Osteoblast (primary cell): ENCODE data around the gene SOX21. TPM values are rescaled to one million over a fixed set of nuclear protein-coding genes. Genes with fewer than 3 reads are reported as not detected.

Experiments
- DNase-seq: peaks from one replicate; pipeline ENCODE4 v3.0.0; 2011; ENCODE audit warnings: low spot score, mixed read lengths; ENCODE audit not compliant: insufficient read length; ENCODE audit errors: missing footprints
- H2AFZ ChIP-seq: 2 replicates; pipeline ENCODE4 v1.6.0; 2011; ENCODE audit warnings: mild to moderate bottlenecking, low read length
- H3K27ac ChIP-seq: 2 replicates; pipeline ENCODE4 v1.5.1; 2011; ENCODE audit warnings: mild to moderate bottlenecking, low read depth, low read length, moderate library complexity
- H3K27me3 ChIP-seq: 2 replicates; pipeline ENCODE4 v1.6.0; 2012; ENCODE audit warnings: mild to moderate bottlenecking, control low read depth, inconsistent platforms, low read length, moderate library complexity; ENCODE audit not compliant: insufficient read depth
- H3K36me3 ChIP-seq: 2 replicates; pipeline ENCODE4 v1.5.1; 2011; ENCODE audit warnings: mild to moderate bottlenecking, low read length, control low read depth, moderate library complexity; ENCODE audit not compliant: insufficient read depth
- H3K4me1 ChIP-seq: 2 replicates; pipeline ENCODE4 v1.5.1; 2011; ENCODE audit warnings: mild to moderate bottlenecking, low read length, control low read depth, moderate library complexity; ENCODE audit not compliant: insufficient read depth
- H3K4me2 ChIP-seq: 2 replicates; pipeline ENCODE4 v1.6.0; 2011; ENCODE audit warnings: mild to moderate bottlenecking, low read length; ENCODE audit not compliant: insufficient read depth
- H3K4me3 ChIP-seq: fragments of 200-600 bp; sonication (generic); 3 replicates; pipeline ENCODE4 v1.5.1; 2012; ENCODE audit warnings: mild to moderate bottlenecking, low read length, inconsistent platforms; ENCODE audit not compliant: insufficient read depth
- H3K79me2 ChIP-seq: 2 replicates; pipeline ENCODE4 v1.6.0; 2012; ENCODE audit warnings: mild to moderate bottlenecking, low read length, control low read depth, inconsistent platforms; ENCODE audit not compliant: insufficient read depth
- H3K9me3 ChIP-seq: 2 replicates; pipeline ENCODE4 v1.5.1; 2011; ENCODE audit warnings: low read depth, low read length, control low read depth
- H4K20me1 ChIP-seq: 2 replicates; pipeline ENCODE4 v1.6.0; 2012; ENCODE audit warnings: mild to moderate bottlenecking, low read length, control low read depth; ENCODE audit not compliant: insufficient read depth
- total RNA-seq: library from RNA; depleted of rRNA; stranded (reverse); fragments of >200 nt; gene quantifications from 2 replicates; pipeline ENCODE4 v1.2.3, GENCODE V29; 2012
- TF ChIP-seq, protein P1 (sequence below): IDR thresholded peaks from 2 replicates; pipeline ENCODE4 v1.5.1; 2011; ENCODE audit warnings: mild to moderate bottlenecking, low read depth, low read length, moderate library complexity; ENCODE audit errors: extremely low read depth

SOX21 gene
- total RNA-seq, 1 donor, result not detected

DNA sequence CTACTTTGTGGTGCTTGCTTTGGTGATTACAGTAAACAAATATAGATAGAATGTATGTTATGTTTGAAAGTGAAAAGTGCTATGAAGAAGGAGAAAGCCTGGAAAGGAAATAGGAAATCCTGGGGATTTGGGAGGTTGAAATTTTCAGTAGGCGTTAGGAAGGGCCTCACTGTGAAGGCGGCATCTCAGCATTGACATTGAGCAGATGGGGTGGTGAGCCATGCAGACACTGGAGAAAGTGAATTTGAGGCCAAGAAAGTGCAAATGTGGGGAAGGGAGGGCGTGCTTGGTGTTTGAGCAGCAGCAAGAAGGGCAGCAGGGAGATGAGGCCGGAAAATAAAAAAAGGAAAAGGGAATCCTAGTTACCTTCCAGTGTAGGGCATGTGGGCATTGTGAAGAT is 20.3 kb downstream of the SOX21 start:
- TF ChIP-seq, protein P1, sequence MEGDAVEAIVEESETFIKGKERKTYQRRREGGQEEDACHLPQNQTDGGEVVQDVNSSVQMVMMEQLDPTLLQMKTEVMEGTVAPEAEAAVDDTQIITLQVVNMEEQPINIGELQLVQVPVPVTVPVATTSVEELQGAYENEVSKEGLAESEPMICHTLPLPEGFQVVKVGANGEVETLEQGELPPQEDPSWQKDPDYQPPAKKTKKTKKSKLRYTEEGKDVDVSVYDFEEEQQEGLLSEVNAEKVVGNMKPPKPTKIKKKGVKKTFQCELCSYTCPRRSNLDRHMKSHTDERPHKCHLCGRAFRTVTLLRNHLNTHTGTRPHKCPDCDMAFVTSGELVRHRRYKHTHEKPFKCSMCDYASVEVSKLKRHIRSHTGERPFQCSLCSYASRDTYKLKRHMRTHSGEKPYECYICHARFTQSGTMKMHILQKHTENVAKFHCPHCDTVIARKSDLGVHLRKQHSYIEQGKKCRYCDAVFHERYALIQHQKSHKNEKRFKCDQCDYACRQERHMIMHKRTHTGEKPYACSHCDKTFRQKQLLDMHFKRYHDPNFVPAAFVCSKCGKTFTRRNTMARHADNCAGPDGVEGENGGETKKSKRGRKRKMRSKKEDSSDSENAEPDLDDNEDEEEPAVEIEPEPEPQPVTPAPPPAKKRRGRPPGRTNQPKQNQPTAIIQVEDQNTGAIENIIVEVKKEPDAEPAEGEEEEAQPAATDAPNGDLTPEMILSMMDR, result no peak
- H3K36me3 ChIP-seq, result no peaks in the 10 kb centered on the region
- no peak overlapping the region for H3K4me2 ChIP-seq
- no peak for DNase-seq
- no peaks in the 10 kb centered on the region for H3K79me2 ChIP-seq
- no peaks in the 10 kb centered on the region for H3K4me1 ChIP-seq
- no peaks in the 10 kb centered on the region for H4K20me1 ChIP-seq
- H3K27me3 ChIP-seq, result peaks cover 23% of the 10 kb centered on the region
- no peak overlapping the region for H3K27ac ChIP-seq
- no peak overlapping the region for H2AFZ ChIP-seq
- no peaks in the 10 kb centered on the region for H3K9me3 ChIP-seq
- no peak overlapping the region for H3K4me3 ChIP-seq

DNA sequence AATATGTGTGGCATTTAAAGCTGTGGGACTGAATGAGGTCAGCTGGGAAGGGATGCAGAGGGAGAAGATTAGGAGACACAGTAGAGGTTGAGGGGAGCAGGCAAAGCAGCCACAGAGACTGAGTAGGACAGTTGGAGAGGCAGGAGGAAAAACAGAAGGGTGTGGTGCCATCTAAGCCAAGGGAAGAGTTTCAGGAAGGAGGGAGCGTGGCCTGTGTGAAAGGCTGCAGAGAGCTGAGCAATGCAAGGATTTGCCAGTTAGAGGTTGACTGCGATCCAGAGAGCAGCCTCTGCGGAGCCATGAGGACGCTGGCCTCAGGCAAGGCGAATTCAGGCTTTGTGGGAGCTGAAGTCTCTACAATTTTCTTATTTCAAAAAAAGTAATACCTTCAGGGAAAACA is 28.9 kb downstream of the SOX21 start:
- Histone ChIP-seq H3K79me2 (no peaks in the 10 kb centered on the region), H3K9me3 (no peaks in the 10 kb centered on the region), H3K4me2 (no peak overlapping the region), H3K4me1 (no peaks in the 10 kb centered on the region), H2AFZ (no peak overlapping the region), H3K27ac (no peak overlapping the region), H4K20me1 (no peaks in the 10 kb centered on the region), H3K4me3 (no peak overlapping the region), H3K27me3 (peaks cover 21% of the 10 kb centered on the region), H3K36me3 (no peaks in the 10 kb centered on the region)
- DNase-seq, result no peak
- TF ChIP-seq, protein P1, result no peak

DNA sequence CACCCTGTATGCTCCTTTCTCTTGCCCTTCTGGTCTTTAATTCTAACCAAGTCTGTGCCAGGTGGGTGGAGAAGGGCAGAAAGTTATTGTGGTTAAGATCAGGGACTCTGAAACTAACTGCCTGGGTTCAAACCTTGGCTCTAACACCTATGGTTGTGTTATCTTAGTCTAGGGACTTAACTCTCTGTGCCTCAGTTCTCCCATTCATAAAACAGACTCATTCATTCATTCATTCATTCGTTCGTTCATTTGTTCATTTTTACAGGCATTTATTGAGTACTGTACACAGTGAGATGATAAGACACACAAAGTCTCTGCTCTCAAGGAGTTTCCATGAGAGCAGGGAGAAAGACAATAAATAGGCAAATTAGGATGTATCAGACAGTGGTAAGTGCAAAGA is 30.1 kb downstream of the SOX21 start:
- Histone ChIP-seq H3K79me2 (no peaks in the 10 kb centered on the region), H3K4me3 (no peak overlapping the region), H3K9me3 (no peaks in the 10 kb centered on the region), H2AFZ (no peak overlapping the region), H3K27ac (no peak overlapping the region), H3K4me1 (no peaks in the 10 kb centered on the region), H4K20me1 (no peaks in the 10 kb centered on the region), H3K27me3 (peaks cover 24% of the 10 kb centered on the region), H3K4me2 (no peak overlapping the region), H3K36me3 (no peaks in the 10 kb centered on the region)
- TF ChIP-seq, protein P1, result no peak
- no peak for DNase-seq

DNA sequence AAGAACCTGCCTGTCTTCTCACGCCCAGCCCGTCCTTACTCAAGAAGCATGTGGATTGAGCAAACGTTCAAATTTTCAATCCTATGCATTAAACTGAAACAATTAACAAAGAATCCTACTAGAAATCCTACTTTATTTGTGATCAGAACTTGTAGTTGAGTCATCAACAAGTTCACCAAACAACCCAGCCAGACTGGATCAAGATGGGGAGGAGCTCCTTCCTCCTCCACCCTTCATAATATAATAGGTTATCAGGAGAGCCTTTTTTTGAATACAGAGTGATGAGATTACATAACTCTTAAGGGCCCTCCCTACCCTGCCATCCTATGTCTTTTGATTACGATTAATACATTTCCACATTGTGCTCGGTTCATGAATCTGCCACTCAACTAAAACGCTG is 32.7 kb downstream of the SOX21 start:
- no peaks in the 10 kb centered on the region for H3K4me1 ChIP-seq
- H3K9me3 ChIP-seq, result no peaks in the 10 kb centered on the region
- no peak for DNase-seq
- H3K36me3 ChIP-seq, result no peaks in the 10 kb centered on the region
- H2AFZ ChIP-seq, result no peak overlapping the region
- H3K79me2 ChIP-seq, result no peaks in the 10 kb centered on the region
- H3K27ac ChIP-seq, result no peak overlapping the region
- TF ChIP-seq, protein P1, result no peak
- no peak overlapping the region for H3K4me2 ChIP-seq
- peaks cover 32% of the 10 kb centered on the region for H3K27me3 ChIP-seq
- no peaks in the 10 kb centered on the region for H4K20me1 ChIP-seq
- no peak overlapping the region for H3K4me3 ChIP-seq
